Heart left ventricle (tissue), 13 donors: Measurements from ENCODE around the gene KAT5.
"Not testable (repeated sequence)": the region's sequence is repeated elsewhere in the genome, so short reads cannot be mapped to it uniquely, and the experiment has no call there.

Experiments
- CTCF ChIP-seq, 12 donors: fragments of 200-600 bp; sonication (generic) in 4 of 12; IDR thresholded peaks; one replicate each; pipeline versions ENCODE4 v1.5.0 to v1.8.0; 2018 to 2022; ENCODE audit warnings: antibody characterized with exemption in 12 of 12, mild to moderate bottlenecking in 5 of 12
- POLR2A ChIP-seq, 2 donors: fragments of 450-650 bp; IDR thresholded peaks; one replicate each; pipeline ENCODE4 v1.6.1; 2017; ENCODE audit warnings: antibody characterized with exemption in 2 of 2, mild to moderate bottlenecking in 2 of 2, moderate library complexity in 2 of 2
- donor health status: ischemic (EF 13 %, LVEDD 7.1; RV severe dilation, severe dysfunction).
- donor health status: DM: no; HTN: yes; CAD: no.
- donor health status: DM: no; HTN: no; CAD: no.
- donor health status: ischemic (EF 25% LVEDD 6.9; RV normal size, moderate dysfunction).
- donor health status: ischemic (EF 25% LVEDD 5.7; RV mildly dilated, moderate dysfunction).
- donor health status: ischemic (EF 35%, LVEDD 5.7; RV mildly dilated, moderate dysfunction).
- donor health status: nonischemic (EF 11% LVEDD 7.7; RV severe dilation, severe dysfunction).
- donor health status: DM: yes; HTN: yes; CAD: no.
- donor health status: PGD.
- donor health status: ischemic (EF 29% LVEDD 5.4; RV normal size, mild dysfunction).
- donor health status: nonischemic (EF 23%, LVEDD 6.1; RV moderate dilation, normal function).

- not testable (repeated sequence) for TF ChIP-seq POLR2A, CTCF (IDR thresholded peaks at IDR 0.05)
Measured at GRCh38 chr11:65767806-65768205, 55.8 kb downstream of the KAT5 start.
